ENCODE results near the gene TBCCD1. TPM values are rescaled to one million over a fixed set of nuclear protein-coding genes. Genes with fewer than 3 reads are reported as not detected.

TBCCD1 gene
- total RNA-seq, 2 donors from 2014 or later = 11.9 to 14.0 TPM

DNA sequence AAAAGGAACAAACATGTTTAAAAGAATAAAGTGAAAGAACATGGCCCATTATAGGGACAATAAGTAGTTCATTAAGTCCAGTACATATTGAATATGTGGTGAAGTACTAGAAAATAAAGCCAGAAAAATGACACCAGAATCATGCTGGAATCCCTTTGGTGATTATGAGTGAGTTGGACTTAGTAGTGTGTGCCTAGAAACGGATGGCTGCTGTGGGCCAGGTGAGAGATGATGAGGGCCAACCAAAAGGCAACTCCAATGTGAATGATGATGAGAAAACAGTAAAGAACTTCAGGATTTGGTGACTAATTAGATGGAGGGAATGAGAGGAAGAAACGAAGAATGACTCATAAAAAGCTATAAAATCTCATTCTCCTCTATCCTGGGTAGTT, 26.3 kb downstream of the TBCCD1 start:
- 0 to 23% methylated on average over 1 of the region's 2 CpGs for WGBS, 2 experiments (ENCODE audit: insufficient coverage in 1 of 2, insufficient read length in 1 of 2)
- DNase-seq = no peak
- Histone ChIP-seq H3K9me3 (ENCODE audit: control insufficient read depth, low read length) (no peaks in the 10 kb centered on the region), H3K4me3 (ENCODE audit: low read length) (no peak overlapping the region), H3K9ac (ENCODE audit: extremely low read depth, low read length, poor library complexity, severe bottlenecking) (no peak overlapping the region), H3K27ac (ENCODE audit: low read depth, low read length) (no peak overlapping the region), H3K27me3 (ENCODE audit: control insufficient read depth, insufficient read depth, low read length, poor library complexity, severe bottlenecking) (no peaks in the 10 kb centered on the region), H3K36me3 (ENCODE audit: control insufficient read depth, insufficient read depth, low read length) (no peaks in the 10 kb centered on the region), H3K4me1 (ENCODE audit: control insufficient read depth, insufficient read depth, low read length) (peaks cover 2% of the 10 kb centered on the region)
- Mint-ChIP-seq H3K4me3 (no peak overlapping the region), H3K9me3 (no peaks in the 10 kb centered on the region), H3K27ac (no peak overlapping the region), H3K36me3 (ENCODE audit: low read depth) (no peaks in the 10 kb centered on the region), H3K4me1 (peaks cover 3% of the 10 kb centered on the region), H3K27me3 (ENCODE audit: insufficient read depth) (no peaks in the 10 kb centered on the region)
- TF ChIP-seq, protein P1, sequence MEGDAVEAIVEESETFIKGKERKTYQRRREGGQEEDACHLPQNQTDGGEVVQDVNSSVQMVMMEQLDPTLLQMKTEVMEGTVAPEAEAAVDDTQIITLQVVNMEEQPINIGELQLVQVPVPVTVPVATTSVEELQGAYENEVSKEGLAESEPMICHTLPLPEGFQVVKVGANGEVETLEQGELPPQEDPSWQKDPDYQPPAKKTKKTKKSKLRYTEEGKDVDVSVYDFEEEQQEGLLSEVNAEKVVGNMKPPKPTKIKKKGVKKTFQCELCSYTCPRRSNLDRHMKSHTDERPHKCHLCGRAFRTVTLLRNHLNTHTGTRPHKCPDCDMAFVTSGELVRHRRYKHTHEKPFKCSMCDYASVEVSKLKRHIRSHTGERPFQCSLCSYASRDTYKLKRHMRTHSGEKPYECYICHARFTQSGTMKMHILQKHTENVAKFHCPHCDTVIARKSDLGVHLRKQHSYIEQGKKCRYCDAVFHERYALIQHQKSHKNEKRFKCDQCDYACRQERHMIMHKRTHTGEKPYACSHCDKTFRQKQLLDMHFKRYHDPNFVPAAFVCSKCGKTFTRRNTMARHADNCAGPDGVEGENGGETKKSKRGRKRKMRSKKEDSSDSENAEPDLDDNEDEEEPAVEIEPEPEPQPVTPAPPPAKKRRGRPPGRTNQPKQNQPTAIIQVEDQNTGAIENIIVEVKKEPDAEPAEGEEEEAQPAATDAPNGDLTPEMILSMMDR (conservative IDR thresholded peaks at IDR 0.05) = no peak

DNA sequence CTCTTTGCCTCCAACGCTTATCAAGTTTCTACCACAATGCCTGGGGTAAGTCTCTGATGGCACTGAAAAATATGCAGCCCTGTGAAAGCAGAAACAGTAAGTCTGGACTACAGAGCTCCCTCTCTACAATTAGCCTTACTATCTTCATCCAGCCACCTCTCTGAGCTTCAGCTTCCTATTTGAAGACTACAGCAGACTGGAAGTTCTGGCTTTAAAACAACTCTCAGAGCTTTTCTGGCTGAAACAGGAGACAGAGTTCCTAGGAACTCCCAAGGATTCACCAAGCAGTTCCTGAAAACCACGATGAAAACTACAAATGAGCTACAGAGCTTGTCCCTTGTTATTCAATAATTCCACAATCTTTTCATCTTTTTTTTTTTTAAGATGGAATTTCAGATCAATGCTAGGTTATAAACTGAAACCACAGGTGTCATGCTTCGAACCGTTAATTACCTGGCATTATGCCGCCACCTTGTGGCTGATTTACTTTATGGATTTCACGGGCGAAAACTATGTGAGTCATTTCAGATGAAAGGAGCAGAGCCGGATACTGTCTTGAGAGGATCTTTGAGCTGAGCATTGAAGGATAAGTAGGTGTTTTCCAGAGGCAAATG, 26.8 kb downstream of the TBCCD1 start:
- H3K27me3 ChIP-seq (ENCODE audit: control insufficient read depth, insufficient read depth, low read length, poor library complexity, severe bottlenecking) = no peaks in the 10 kb centered on the region
- no peaks in the 10 kb centered on the region for H3K36me3 ChIP-seq (ENCODE audit: control insufficient read depth, insufficient read depth, low read length)
- no peaks in the 10 kb centered on the region for H3K36me3 Mint-ChIP-seq (ENCODE audit: low read depth)
- no peak overlapping the region for H3K4me3 ChIP-seq (ENCODE audit: low read length)
- no peaks in the 10 kb centered on the region for H3K9me3 Mint-ChIP-seq
- WGBS, 2 experiments (ENCODE audit: insufficient coverage in 1 of 2, insufficient read length in 1 of 2) = 15 to 21% methylated on average over 8 of the region's 8 CpGs
- peaks cover 3% of the 10 kb centered on the region for H3K4me1 Mint-ChIP-seq
- no peak overlapping the region for H3K27ac ChIP-seq (ENCODE audit: low read depth, low read length)
- H3K9me3 ChIP-seq (ENCODE audit: control insufficient read depth, low read length) = no peaks in the 10 kb centered on the region
- peaks cover 2% of the 10 kb centered on the region for H3K4me1 ChIP-seq (ENCODE audit: control insufficient read depth, insufficient read depth, low read length)
- H3K9ac ChIP-seq (ENCODE audit: extremely low read depth, low read length, poor library complexity, severe bottlenecking) = no peak overlapping the region
- no peaks in the 10 kb centered on the region for H3K27me3 Mint-ChIP-seq (ENCODE audit: insufficient read depth)
- no peak overlapping the region for H3K4me3 Mint-ChIP-seq
- no peak overlapping the region for H3K27ac Mint-ChIP-seq
- peak; percentile 91 for DNase-seq
- TF ChIP-seq, protein P1 (conservative IDR thresholded peaks at IDR 0.05) = peak; percentile 90

DNA sequence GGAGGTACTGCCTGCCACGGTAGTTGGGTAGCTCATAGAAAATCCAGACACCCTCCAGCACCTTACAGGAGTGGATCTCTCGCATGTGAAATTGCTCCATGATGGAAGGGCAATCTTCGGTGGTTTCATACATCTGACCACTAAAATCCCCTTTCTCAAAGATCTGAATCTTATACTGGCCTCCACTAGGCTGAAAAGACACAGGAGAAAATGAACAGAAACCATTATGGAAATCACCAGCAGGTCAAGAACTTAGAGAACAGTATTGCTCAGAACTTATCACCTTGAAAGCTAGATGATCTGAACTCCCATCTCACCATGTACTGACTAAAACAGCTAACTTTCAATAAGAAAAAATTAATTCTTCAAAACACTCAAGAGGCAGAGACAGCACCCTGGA, 28.4 kb downstream of the TBCCD1 start:
- Histone ChIP-seq H3K9me3 (ENCODE audit: control insufficient read depth, low read length) (no peaks in the 10 kb centered on the region), H3K27me3 (ENCODE audit: control insufficient read depth, insufficient read depth, low read length, poor library complexity, severe bottlenecking) (no peaks in the 10 kb centered on the region), H3K27ac (ENCODE audit: low read depth, low read length) (no peak overlapping the region), H3K4me3 (ENCODE audit: low read length) (no peak overlapping the region), H3K36me3 (ENCODE audit: control insufficient read depth, insufficient read depth, low read length) (no peaks in the 10 kb centered on the region), H3K4me1 (ENCODE audit: control insufficient read depth, insufficient read depth, low read length) (peaks cover 2% of the 10 kb centered on the region), H3K9ac (ENCODE audit: extremely low read depth, low read length, poor library complexity, severe bottlenecking) (no peak overlapping the region)
- no peak for DNase-seq
- Mint-ChIP-seq H3K27me3 (ENCODE audit: insufficient read depth) (no peaks in the 10 kb centered on the region), H3K27ac (no peak overlapping the region), H3K9me3 (no peaks in the 10 kb centered on the region), H3K4me3 (no peak overlapping the region), H3K4me1 (peaks cover 3% of the 10 kb centered on the region), H3K36me3 (ENCODE audit: low read depth) (no peaks in the 10 kb centered on the region)
- WGBS, 2 experiments (ENCODE audit: insufficient coverage in 1 of 2, insufficient read length in 1 of 2) = 89 to 100% methylated on average over 3 of the region's 3 CpGs
- TF ChIP-seq, protein P1 (conservative IDR thresholded peaks at IDR 0.05) = no peak
